GM12878 (cell line): ENCODE results near the gene ASCC1. TPM values are rescaled to one million over a fixed set of nuclear protein-coding genes. Genes with fewer than 3 reads are reported as not detected.

Experiments
- ATAC-seq: fragments of 200-7000 bp; cut with Tn5 transposase; 3 replicates; pipeline ENCODE4 v1.9.1; 2020; ENCODE audit warnings: mild to moderate bottlenecking, moderate library complexity
- BruUV-seq: library from RNA; stranded (reverse); fragments of 400-500 nt; replicated peaks from 2 replicates; lab custom pipeline; 2021; lab: Mats Ljungman, UMichigan
- CTCF ChIA-PET: fragments of 300-600 bp; sonication (Branson Sonifier 250); formaldehyde crosslinking; extraction: SDS; loops from one replicate; lab custom pipeline; 2021; ENCODE audit warnings: inconsistent platforms; lab: Yijun Ruan, JAX
- POLR2A ChIA-PET: fragments of 350-600 bp; formaldehyde crosslinking; extraction: SDS; loops from one replicate; lab custom pipeline; 2021; ENCODE audit warnings: inconsistent platforms; lab: Charles Lee
- RAD21 ChIA-PET: fragments of 300-600 bp; sonication (Branson Sonifier 250); formaldehyde crosslinking; loops from one replicate; lab custom pipeline; 2023; ENCODE audit warnings: antibody characterized with exemption; ENCODE audit not compliant: unreplicated experiment; lab: Charles Lee
- SMC1A ChIA-PET: fragments of 300-600 bp; sonication (Branson Sonifier 250); formaldehyde crosslinking; loops from one replicate; lab custom pipeline; 2023; ENCODE audit not compliant: unreplicated experiment, uncharacterized antibody; lab: Charles Lee
- DNase-seq: peaks from one replicate; pipeline ENCODE4 v3.0.0-alpha.2; 2011; ENCODE audit warnings: low read depth, low spot score
- FAIRE-seq: peaks from 3 replicates; lab custom pipeline; 2011; peaks lifted over from hg19 to GRCh38; lab: Jason Lieb, UNC
- H2AFZ ChIP-seq: 2 replicates; pipeline ENCODE4 v1.6.0; 2011; ENCODE audit warnings: low read depth, low read length, control low read depth; ENCODE audit not compliant: control insufficient read depth
- H3K27ac ChIP-seq: 2 replicates; pipeline ENCODE4 v1.5.1; 2011; ENCODE audit warnings: control low read depth; ENCODE audit not compliant: control insufficient read depth, insufficient read depth
- H3K27me3 ChIP-seq, 2 experiments: replicated peaks in 1 of 2; 2 replicates each; pipeline versions ENCODE4 v1.6.0 to v1.6.1; 2011; ENCODE audit warnings: low read length in 1 of 2; ENCODE audit not compliant: control insufficient read depth in 2 of 2, insufficient read depth in 2 of 2
- H3K36me3 ChIP-seq, 2 experiments: 2 replicates each; pipeline ENCODE4 v1.5.1; 2011; ENCODE audit warnings: low read length in 1 of 2; ENCODE audit not compliant: control insufficient read depth in 2 of 2, insufficient read depth in 2 of 2
- H3K4me1 ChIP-seq: 2 replicates; pipeline ENCODE4 v1.6.1; 2011; ENCODE audit warnings: mild to moderate bottlenecking, low read length, moderate library complexity, mixed read lengths; ENCODE audit not compliant: control insufficient read depth, insufficient read depth
- H3K4me2 ChIP-seq: 2 replicates; pipeline ENCODE4 v1.6.0; 2011; ENCODE audit warnings: control low read depth; ENCODE audit not compliant: control insufficient read depth, insufficient read depth
- H3K4me3 ChIP-seq: fragments of 200-600 bp; sonication (generic); 2 replicates; pipeline ENCODE4 v1.5.1; 2016
- H3K79me2 ChIP-seq: 2 replicates; pipeline ENCODE4 v1.6.0; 2011; ENCODE audit warnings: low read length; ENCODE audit not compliant: control insufficient read depth, insufficient read depth
- H3K9ac ChIP-seq: 2 replicates; pipeline ENCODE4 v1.8.0; 2011; ENCODE audit warnings: low read length, control low read depth, mixed read lengths; ENCODE audit not compliant: control insufficient read depth, insufficient read depth
- H3K9me3 ChIP-seq: replicated peaks from 3 replicates; pipeline ENCODE4 v1.5.1; 2011; ENCODE audit warnings: mild to moderate bottlenecking, low read length; ENCODE audit not compliant: control insufficient read depth, insufficient read depth
- H4K20me1 ChIP-seq: 2 replicates; pipeline ENCODE4 v1.6.0; 2011; ENCODE audit not compliant: control insufficient read depth, insufficient read depth
- BHLHE40 ChIP-seq, 2 experiments: fragments of 450-650 bp in 1 of 2; IDR thresholded peaks; 2 replicates each; pipeline ENCODE4 v1.6.1; 2011 to 2017; ENCODE audit warnings: low read depth in 2 of 2, borderline replicate concordance in 1 of 2, improper control_type of control experiment in 1 of 2, low read length in 1 of 2, mild to moderate bottlenecking in 1 of 2
- CHD4 ChIP-seq: fragments of 200-600 bp; sonication (generic); IDR thresholded peaks from 2 replicates; pipeline ENCODE4 v1.6.1; 2016; ENCODE audit warnings: mild to moderate bottlenecking
- E2F4 ChIP-seq: IDR thresholded peaks from 2 replicates; pipeline ENCODE4 v1.6.1; 2012; ENCODE audit warnings: low read depth, low read length, improper control_type of control experiment
- E4F1 ChIP-seq: fragments of 450-650 bp; IDR thresholded peaks from 2 replicates; pipeline ENCODE4 v1.6.1; 2018; ENCODE audit warnings: borderline replicate concordance, mild to moderate bottlenecking; ENCODE audit not compliant: partially characterized antibody
- ELK1 ChIP-seq: IDR thresholded peaks from 2 replicates; pipeline ENCODE4 v1.6.1; 2012; ENCODE audit warnings: low read depth, low read length, improper control_type of control experiment
- IKZF1 ChIP-seq: fragments of 450-650 bp; conservative IDR thresholded peaks from 2 replicates; pipeline ENCODE4 v1.6.1; 2017; ENCODE audit warnings: antibody characterized with exemption, mild to moderate bottlenecking
- KAT2A ChIP-seq: conservative IDR thresholded peaks from 2 replicates; pipeline ENCODE4 v1.6.1; 2011; ENCODE audit warnings: low read depth, low read length; ENCODE audit not compliant: control insufficient read depth
- LARP7 ChIP-seq: fragments of 450-650 bp; IDR thresholded peaks from 2 replicates; pipeline ENCODE4 v1.6.1; 2017; ENCODE audit warnings: mild to moderate bottlenecking
- MLLT1 ChIP-seq: fragments of 450-650 bp; IDR thresholded peaks from 2 replicates; pipeline ENCODE4 v1.6.1; 2016; ENCODE audit warnings: mild to moderate bottlenecking
- MTA3 ChIP-seq: IDR thresholded peaks from 2 replicates; pipeline ENCODE4 v1.6.1; 2012; ENCODE audit warnings: low read length, inconsistent platforms, borderline replicate concordance
- MXI1 ChIP-seq: fragments of 150-350 bp; IDR thresholded peaks from 2 replicates; pipeline ENCODE4 v1.6.1; 2011; ENCODE audit warnings: low read depth, mild to moderate bottlenecking, inconsistent platforms, low read length, improper control_type of control experiment
- POLR2AphosphoS5 ChIP-seq: IDR thresholded peaks from 2 replicates; pipeline ENCODE4 v1.6.1; 2011; ENCODE audit warnings: mild to moderate bottlenecking, low read length, inconsistent platforms
- SIN3A ChIP-seq: IDR thresholded peaks from 2 replicates; pipeline ENCODE4 v1.6.1; 2012; ENCODE audit warnings: low read depth, low read length, improper control_type of control experiment
- SMAD5 ChIP-seq: IDR thresholded peaks from 2 replicates; pipeline ENCODE4 v1.6.1; 2016; ENCODE audit warnings: antibody characterized with exemption, low read depth
- SRF ChIP-seq, 2 experiments: IDR thresholded peaks; 2 replicates each; pipeline ENCODE4 v1.6.1; 2011; ENCODE audit warnings: low read depth in 2 of 2, low read length in 2 of 2, mild to moderate bottlenecking in 1 of 2, moderate library complexity in 1 of 2
- TCF3 ChIP-seq: IDR thresholded peaks from 2 replicates; pipeline ENCODE4 v1.6.1; 2012; ENCODE audit warnings: low read depth, mild to moderate bottlenecking, low read length, borderline replicate concordance; ENCODE audit not compliant: insufficient read depth
- TCF7 ChIP-seq: IDR thresholded peaks from 2 replicates; pipeline ENCODE4 v1.6.1; 2014; ENCODE audit warnings: antibody characterized with exemption, borderline replicate concordance
- WRNIP1 ChIP-seq: IDR thresholded peaks from 2 replicates; pipeline ENCODE4 v1.6.1; 2011; ENCODE audit warnings: low read depth, low read length, improper control_type of control experiment, borderline replicate concordance
- ZNF274 ChIP-seq: IDR thresholded peaks from one replicate; pipeline ENCODE4 v1.8.0; 2011; ENCODE audit not compliant: insufficient read length, insufficient read depth
- WGBS: methylation state at CpG from one replicate; pipeline ENCODE4 v1.1.6; 2016; ENCODE audit warnings: low lambda C conversion rate; ENCODE audit not compliant: insufficient replicate concordance, insufficient coverage; ENCODE audit errors: missing lambda C conversion rate; 5-methylcytosine and 5-hydroxymethylcytosine counted together
- in situ Hi-C: fragments of 300-500 bp; cut with MboI; formaldehyde crosslinking; loops from 9 replicates; pipeline ENCODE4 v1.14.3; 2018; ENCODE audit warnings: mixed read lengths
- intact Hi-C: fragments of 100-400 bp; cut with micrococcal nuclease; formaldehyde crosslinking; loops from one replicate; pipeline ENCODE4 v1.14.2; 2022; ENCODE audit not compliant: unreplicated experiment
- polyA plus RNA-seq, 11 experiments: library from polyadenylated mRNA; depleted of rRNA in 4 of 11; unstranded in 6 of 11; stranded (reverse) in 5 of 11; fragments of >200 nt; fragmentation: Nextera tagmentation in 4 of 11; fragmentation: Illumina TruSeq in 1 of 11; extraction: Ambion mirVana in 4 of 11; extraction: Trizol in 1 of 11; gene quantifications; 1 replicate in 1 of 11; 2 replicates in 10 of 11; pipeline versions ENCODE4 v1.2.1 to v1.2.3, GENCODE V29; 2011 to 2016; ENCODE audit warnings: inconsistent platforms in 2 of 11, missing spikeins in 2 of 11, low read depth in 1 of 11
- total RNA-seq, 4 experiments: library from RNA; depleted of rRNA in 3 of 4; stranded (reverse); fragments of >200 nt in 3 of 4; fragmentation: Illumina TruSeq in 1 of 4; extraction: Trizol in 1 of 4; gene quantifications; 2 replicates each; pipeline versions ENCODE4 v1.2.1 to v1.2.3, GENCODE V29; 2013 to 2021

Gene ASCC1
- total and polyA plus RNA-seq, 10 of the 15 experiments (the other 5 are each of a cell fraction or from before 2014, with no cell fraction given): 23.3 to 80.6 (median 42.8) TPM

- Histone ChIP-seq H3K4me2 (no peak overlapping the region), H3K4me3 (no peak overlapping the region), H3K9me3 (peaks cover 4% of the 10 kb centered on the region; the same call in 2 of the 3 replicates), H4K20me1 (no peaks in the 10 kb centered on the region), H3K27me3 (no peaks in the 10 kb centered on the region), H3K36me3 (peaks cover 0 to 2% of the 10 kb centered on the region in 2 experiments; a peak in 1 of 4 replicates)
- TF ChIP-seq CHD4 (no peak), WRNIP1 (no peak), IKZF1 (no peak), SRF (IDR thresholded peaks at IDR 0.05; ENCODE audit: low read depth in 2 of 2, low read length in 2 of 2) (no peak), MLLT1 (no peak), ZNF274 (no peak), LARP7 (no peak), MTA3 (no peak), E4F1 (no peak), SMAD5 (no peak), MXI1 (no peak), POLR2AphosphoS5 (no peak), SIN3A (no peak), ELK1 (no peak), TCF7 (no peak), E2F4 (no peak), KAT2A (no peak), TCF3 (no peak), BHLHE40 (IDR thresholded peaks at IDR 0.05; ENCODE audit: borderline replicate concordance in 1 of 2, low read depth in 2 of 2, low read length in 1 of 2) (no peak)
- TF ChIP-seq, all 136 proteins: peak for 0
- in situ Hi-C loops: no loop called here
- ChIA-PET POLR2A (interaction anchor here (0.6 kb wide), 1 partner anchor 173 kb away, joined by 6 read pairs; no protein-coding TSS in a partner anchor), RAD21 (interaction anchor here (1.1 kb wide), 1 partner anchor 8 kb away, joined by 4 read pairs; no protein-coding TSS in a partner anchor), CTCF (interaction anchor here (0.9 to 2.8 kb wide), 7 partner anchors 9 to 199 kb away, joined by 3 to 13 read pairs (median 5); no protein-coding TSS in a partner anchor), SMC1A (interaction anchor here (0.5 to 3.5 kb wide), 10 partner anchors 8 to 82 kb away, joined by 3 to 18 read pairs (median 4); no protein-coding TSS in a partner anchor)
- DNase-seq: no peak
- H3K27ac ChIP-seq: no peak overlapping the region
- H2AFZ ChIP-seq: no peak overlapping the region
- no peak overlapping the region for H3K9ac ChIP-seq
- H3K4me1 ChIP-seq: peaks cover 3% of the 10 kb centered on the region
- ATAC-seq: no peak
- FAIRE-seq: no peak
- intact Hi-C loops: no loop called here
- H3K79me2 ChIP-seq: no peaks in the 10 kb centered on the region
- 36% methylated on average over 2 of the region's 2 CpGs for WGBS
- no TSS peak for BruUV-seq
These were observed 75.2 kb downstream of the ASCC1 start for GRCh38 chr10:72140850-72141249.
